Ishikawa (cell line): ENCODE measurements around the gene TXNDC15.

Experiments
- CEBPB ChIP-seq: IDR thresholded peaks from 2 replicates; pipeline ENCODE4 v1.6.1; 2012
- CREB1 ChIP-seq: IDR thresholded peaks from 2 replicates; pipeline ENCODE4 v1.6.1; 2012; ENCODE audit warnings: low read depth
- EGR1 ChIP-seq: IDR thresholded peaks from 2 replicates; pipeline ENCODE4 v1.6.1; 2012
- EP300 ChIP-seq: IDR thresholded peaks from 2 replicates; pipeline ENCODE4 v1.6.1; 2012; ENCODE audit warnings: borderline replicate concordance
- FOXM1 ChIP-seq: IDR thresholded peaks from 2 replicates; pipeline ENCODE4 v1.6.1; 2012; ENCODE audit warnings: low read depth, borderline replicate concordance
- NFIC ChIP-seq: IDR thresholded peaks from 2 replicates; pipeline ENCODE4 v1.6.1; 2012
- RAD21 ChIP-seq: IDR thresholded peaks from 2 replicates; pipeline ENCODE4 v1.6.1; 2012; ENCODE audit warnings: low read depth
- REST ChIP-seq: IDR thresholded peaks from 2 replicates; pipeline ENCODE4 v1.6.1; 2012; ENCODE audit warnings: low read depth, mild to moderate bottlenecking
- TAF1 ChIP-seq: IDR thresholded peaks from 2 replicates; pipeline ENCODE4 v1.6.1; 2012; ENCODE audit warnings: low read depth, mild to moderate bottlenecking
- TCF12 ChIP-seq: IDR thresholded peaks from 2 replicates; pipeline ENCODE4 v1.6.1; 2012; ENCODE audit warnings: low read depth
- TEAD4 ChIP-seq: IDR thresholded peaks from 2 replicates; pipeline ENCODE4 v1.6.1; 2012
- USF1 ChIP-seq: IDR thresholded peaks from 2 replicates; pipeline ENCODE4 v1.6.1; 2012
- YY1 ChIP-seq: IDR thresholded peaks from 2 replicates; pipeline ENCODE4 v1.6.1; 2012; ENCODE audit warnings: low read depth
- ZBTB7A ChIP-seq: IDR thresholded peaks from 2 replicates; pipeline ENCODE4 v1.6.1; 2012; ENCODE audit warnings: low read depth
- TF ChIP-seq, protein P1 (sequence below): IDR thresholded peaks from 2 replicates; pipeline ENCODE4 v1.6.1; 2012

The TXNDC15 gene

GRCh38 chr5:134935711-134936602 lies 61.8 kb downstream of the TXNDC15 start:
- TF ChIP-seq CREB1 = no peak
- TF ChIP-seq USF1 = no peak
- TF ChIP-seq YY1 = no peak
- no peak for TF ChIP-seq RAD21
- no peak for TF ChIP-seq TAF1
- no peak for TF ChIP-seq NFIC

DNA sequence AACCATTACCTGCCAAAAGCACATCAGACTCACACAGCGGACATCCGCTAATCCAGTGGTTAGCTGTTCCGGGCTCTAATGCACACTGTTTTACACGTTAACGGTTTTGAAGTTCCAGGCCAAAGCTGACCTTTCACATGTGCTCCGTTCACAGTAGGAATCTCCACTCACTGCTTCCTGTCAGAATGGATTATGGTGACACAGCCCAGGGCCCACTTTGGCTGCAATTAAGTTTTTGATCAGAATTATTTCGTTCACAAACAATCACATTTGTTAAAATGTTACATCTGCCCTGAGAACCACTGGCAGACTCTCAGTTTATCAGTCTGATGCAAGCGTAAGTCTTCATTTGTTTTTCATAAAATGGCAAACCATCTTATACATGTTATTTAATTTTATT lies 63.4 kb downstream of the TXNDC15 start:
- TF ChIP-seq REST (no peak), TAF1 (no peak), CREB1 (no peak), ZBTB7A (no peak), USF1 (no peak), YY1 (no peak), EGR1 (no peak), CEBPB (no peak), RAD21 (no peak), TCF12 (no peak), EP300 (no peak)

DNA sequence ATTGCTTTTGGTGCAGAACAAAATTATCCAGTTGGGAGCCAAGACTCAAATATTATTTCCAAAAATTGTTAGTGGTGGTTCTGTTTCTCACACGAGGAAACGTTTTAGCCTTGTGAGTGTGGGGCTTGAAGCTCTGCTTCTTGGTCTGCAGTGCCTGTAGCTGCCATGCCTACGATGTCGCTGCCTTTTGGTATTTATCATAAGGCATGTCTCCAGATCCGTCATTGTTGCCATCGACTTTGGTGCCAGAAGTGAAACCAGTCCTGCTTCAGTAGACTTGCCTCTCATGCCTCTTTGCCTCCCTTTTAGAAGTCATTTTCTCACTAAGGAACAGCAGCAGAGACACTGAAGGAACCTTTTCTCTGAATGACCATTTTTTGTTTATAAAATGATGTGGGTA lies 63.9 kb downstream of the TXNDC15 start:
- TF ChIP-seq NFIC (no peak), YY1 (no peak), RAD21 (no peak)

DNA sequence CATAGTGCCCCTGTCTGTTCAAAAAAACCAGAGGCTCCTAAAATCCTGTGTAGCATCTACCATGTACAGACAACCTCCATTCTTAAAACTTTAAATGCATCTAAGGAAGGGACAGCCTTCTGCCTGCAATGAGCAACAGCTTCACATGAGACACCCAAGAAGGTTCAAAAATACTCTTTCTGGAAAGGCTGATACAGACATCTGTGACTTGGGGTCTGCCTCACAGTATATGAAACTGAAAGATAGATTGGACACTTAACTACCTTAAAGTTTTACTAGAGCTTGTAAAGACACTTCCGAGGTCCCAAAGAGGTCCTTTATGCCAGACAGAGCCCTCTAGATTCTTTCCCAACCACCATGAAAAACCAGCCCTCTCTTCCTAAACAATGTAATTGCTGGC lies 65.3 kb downstream of the TXNDC15 start:
- TF ChIP-seq TEAD4 (no peak), NFIC (no peak)
- TF ChIP-seq, protein P1, sequence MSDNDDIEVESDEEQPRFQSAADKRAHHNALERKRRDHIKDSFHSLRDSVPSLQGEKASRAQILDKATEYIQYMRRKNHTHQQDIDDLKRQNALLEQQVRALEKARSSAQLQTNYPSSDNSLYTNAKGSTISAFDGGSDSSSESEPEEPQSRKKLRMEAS = no peak

GRCh38 chr5:134943547-134943946 lies 69.4 kb downstream of the TXNDC15 start:
- TF ChIP-seq NFIC (no peak), ZBTB7A (no peak), FOXM1 (no peak), CEBPB (no peak)

GRCh38 chr5:134944630-134945029 lies 70.5 kb downstream of the TXNDC15 start:
- no peak for TF ChIP-seq USF1
- no peak for TF ChIP-seq TAF1
- no peak for TF ChIP-seq EGR1
- TF ChIP-seq EP300 = no peak
- TF ChIP-seq TEAD4 = no peak
- TF ChIP-seq, protein P1 = no peak
- TF ChIP-seq NFIC = no peak
- TF ChIP-seq REST = no peak
- no peak for TF ChIP-seq CEBPB
- no peak for TF ChIP-seq RAD21
- no peak for TF ChIP-seq YY1
- no peak for TF ChIP-seq ZBTB7A
- no peak for TF ChIP-seq FOXM1
- no peak for TF ChIP-seq CREB1
- no peak for TF ChIP-seq TCF12
